ENCODE data around the gene LEPR.

- TF ChIP-seq CTCF (IDR thresholded peaks at IDR 0.05; ENCODE audit: low read depth, low read length, missing input control) (no peak), GABPA (IDR thresholded peaks at IDR 0.05 in 1 of 2, conservative IDR thresholded peaks at IDR 0.05 in 1 of 2) (no peak), TAF1 (conservative IDR thresholded peaks at IDR 0.05) (no peak), RAD21 (IDR thresholded peaks at IDR 0.05) (no peak), SP1 (IDR thresholded peaks at IDR 0.05) (no peak), HNF4G (IDR thresholded peaks at IDR 0.05) (no peak), FOXA1 (IDR thresholded peaks at IDR 0.05) (no peak), YY1 (IDR thresholded peaks at IDR 0.05) (no peak), NR2F2 (IDR thresholded peaks at IDR 0.05) (no peak), RXRA (IDR thresholded peaks at IDR 0.05) (no peak)
These were observed 26.5 kb upstream of the LEPR start for GRCh38 chr1:65393928-65394327.

Data from liver (tissue), 3 donors.